Measurements from ENCODE around the gene PCDHGA8.
"Not testable (repeated sequence)": the region's sequence is repeated elsewhere in the genome, so short reads cannot be mapped to it uniquely, and the experiment has no call there.

Gene PCDHGA8

GRCh38 chr5:141371572-141372475, 20.6 kb upstream of the PCDHGA8 start:
- DNase-seq: no peak

- DNase-seq: no peak
Measured at GRCh38 chr5:141373673-141374317, 18.6 kb upstream of the PCDHGA8 start, which contains the start of gene PCDHGA6. Gene PCDHGA6 (plus strand): TSS chr5:141373891. CDS start chr5:141374084, 193 bp downstream.

GRCh38 chr5:141374627-141375026, 17.8 kb upstream of the PCDHGA8 start:
- no peak for DNase-seq

- not testable (repeated sequence) for DNase-seq
Measured at GRCh38 chr5:141375444-141376155, 16.8 kb upstream of the PCDHGA8 start.

GRCh38 chr5:141382469-141383294, 9.8 kb upstream of the PCDHGA8 start, which contains the start of gene PCDHGA7:
Gene PCDHGA7 (plus strand): TSS chr5:141382742. CDS start chr5:141382900, 158 bp downstream.
- no peak for DNase-seq

GRCh38 chr5:141383345-141383744, 9.1 kb upstream of the PCDHGA8 start:
- DNase-seq: no peak

- no peak for DNase-seq
Measured at GRCh38 chr5:141384471-141385267, 7.8 kb upstream of the PCDHGA8 start.

- not testable (repeated sequence) for DNase-seq
Measured at GRCh38 chr5:141387557-141388311, 4.7 kb upstream of the PCDHGA8 start, which contains the start of gene PCDHGB4. Gene PCDHGB4 (plus strand): TSS chr5:141387698. CDS start chr5:141387885, 187 bp downstream.

- no peak for DNase-seq
Measured at GRCh38 chr5:141388661-141389060, 3.8 kb upstream of the PCDHGA8 start.

- no peak for DNase-seq
Measured at GRCh38 chr5:141389153-141390042, 3.0 kb upstream of the PCDHGA8 start.

GRCh38 chr5:141393267-141393666, 834 bp downstream of the PCDHGA8 start:
- DNase-seq: no peak

- not testable (repeated sequence) for DNase-seq
Measured at GRCh38 chr5:141394401-141395187, 2.2 kb downstream of the PCDHGA8 start.

GRCh38 chr5:141397756-141398551, 5.5 kb downstream of the PCDHGA8 start, which contains the start of gene PCDHGB5:
Gene PCDHGB5 (plus strand): TSS chr5:141397947. CDS start chr5:141398128, 181 bp downstream.
- not testable (repeated sequence) for DNase-seq

- no peak for DNase-seq
Measured at GRCh38 chr5:141398608-141399007, 6.2 kb downstream of the PCDHGA8 start.

- no peak for DNase-seq
Measured at GRCh38 chr5:141399555-141400258, 7.3 kb downstream of the PCDHGA8 start.

- DNase-seq: no peak
Measured at GRCh38 chr5:141402553-141403243, 10.3 kb downstream of the PCDHGA8 start, which contains the start of gene PCDHGA9. Gene PCDHGA9 (plus strand): TSS chr5:141402778. CDS start chr5:141402953, 175 bp downstream.

All from GDM1 (cell line).